ENCODE data around the gene ACR.

ACR gene

GRCh38 chr22:50702821-50703725 is 34.9 kb upstream of the ACR start:
- no peak for DNase-seq

GRCh38 chr22:50703726-50704509 is 34.1 kb upstream of the ACR start:
- DNase-seq, result no peak

DNA sequence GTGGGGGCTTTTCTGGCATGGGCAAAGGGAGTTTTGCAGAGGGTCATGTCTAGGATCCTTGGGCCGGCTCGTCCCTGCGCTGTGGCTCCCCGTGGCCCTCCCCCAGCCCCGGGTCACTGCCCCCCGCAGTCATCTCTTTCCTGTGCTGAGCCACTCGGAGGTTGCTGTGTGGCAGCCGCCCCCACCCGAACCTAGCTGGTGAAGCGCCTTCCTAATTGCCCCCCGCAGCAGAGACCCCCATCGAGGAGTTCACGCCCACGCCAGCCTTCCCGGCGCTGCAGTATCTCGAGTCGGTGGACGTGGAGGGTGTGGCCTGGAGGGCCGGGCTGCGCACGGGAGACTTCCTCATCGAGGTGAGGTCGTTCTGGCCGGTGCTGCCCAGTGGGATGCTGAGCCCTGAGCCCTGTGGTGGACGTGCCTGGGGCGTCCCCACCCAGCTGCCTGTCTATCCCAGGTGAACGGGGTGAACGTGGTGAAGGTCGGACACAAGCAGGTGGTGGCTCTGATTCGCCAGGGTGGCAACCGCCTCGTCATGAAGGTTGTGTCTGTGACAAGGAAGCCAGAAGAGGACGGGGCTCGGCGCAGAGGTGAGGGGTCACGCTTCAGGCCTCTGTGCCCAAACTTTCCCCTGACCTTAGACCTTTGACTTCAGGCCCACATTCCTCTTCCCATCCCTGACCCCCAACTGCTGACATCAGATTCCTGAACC is 33.3 kb upstream of the ACR start:
- DNase-seq, result no peak

DNA sequence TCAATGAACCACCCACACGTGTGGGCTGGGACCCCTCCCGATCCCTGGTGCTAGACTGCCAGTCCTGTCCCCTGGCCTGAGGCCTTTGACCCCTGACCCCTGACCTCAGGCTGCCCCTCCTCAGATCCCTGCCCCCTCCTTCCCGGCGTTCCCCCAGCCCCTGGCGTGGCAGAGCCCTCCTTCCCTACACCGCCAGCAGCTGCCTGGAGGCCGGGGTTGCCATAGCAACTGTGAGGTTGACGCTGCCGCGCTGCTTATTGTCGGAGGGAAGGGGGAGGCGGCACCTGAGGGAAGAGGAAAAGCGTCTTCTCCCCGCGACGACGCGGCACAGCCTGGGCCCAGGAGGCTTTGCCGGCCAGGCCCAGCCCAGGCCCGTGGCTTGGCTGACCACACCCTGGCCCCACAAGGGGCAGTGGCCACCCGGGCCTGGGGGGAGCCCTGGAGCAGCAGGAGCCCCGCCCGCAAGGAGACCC is 32.7 kb upstream of the ACR start:
- DNase-seq, result no peak

GRCh38 chr22:50705851-50706351 is 32.1 kb upstream of the ACR start:
- no peak for DNase-seq

GRCh38 chr22:50706481-50707125 is 31.4 kb upstream of the ACR start:
- DNase-seq, result no peak

- DNase-seq, result no peak
These were observed 29.5 kb upstream of the ACR start for GRCh38 chr22:50708474-50708873.

GRCh38 chr22:50708996-50709395 is 29.0 kb upstream of the ACR start:
- DNase-seq, result no peak

- no peak for DNase-seq
These were observed 27.8 kb upstream of the ACR start for GRCh38 chr22:50710221-50710620.

DNA sequence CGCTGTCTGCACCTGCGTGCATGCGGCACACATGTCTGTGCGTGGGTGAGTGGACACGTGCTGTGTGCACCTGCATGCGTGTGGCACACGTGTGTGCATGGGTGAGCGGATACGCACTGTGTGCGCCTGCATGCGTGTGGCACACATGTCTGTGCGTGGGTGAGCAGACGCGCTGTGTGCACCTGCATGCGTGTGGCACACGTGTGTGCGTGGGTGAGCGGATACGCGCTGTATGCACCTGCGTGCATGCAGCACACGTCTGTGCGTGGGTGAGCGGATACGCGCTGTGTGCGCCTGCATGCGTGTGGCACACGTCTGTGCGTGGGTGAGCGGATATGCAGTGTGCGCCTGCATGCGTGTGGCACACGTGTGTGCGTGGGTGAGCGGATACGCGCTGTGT is 27.1 kb upstream of the ACR start:
- no peak for DNase-seq

GRCh38 chr22:50711446-50712340 is 26.3 kb upstream of the ACR start:
- no peak for DNase-seq

GRCh38 chr22:50712341-50713007 is 25.5 kb upstream of the ACR start:
- DNase-seq, result no peak

- DNase-seq, result no peak
These were observed 25.0 kb upstream of the ACR start for GRCh38 chr22:50713008-50713385.

GRCh38 chr22:50713571-50714056 is 24.4 kb upstream of the ACR start:
- no peak for DNase-seq

GRCh38 chr22:50714150-50714549 is 23.9 kb upstream of the ACR start:
- DNase-seq, result no peak

GRCh38 chr22:50714631-50715179 is 23.3 kb upstream of the ACR start:
- DNase-seq, result no peak

GRCh38 chr22:50715250-50715649 is 22.8 kb upstream of the ACR start:
- DNase-seq, result no peak

GRCh38 chr22:50715776-50716175 is 22.2 kb upstream of the ACR start:
- DNase-seq, result no peak

GRCh38 chr22:50716290-50717024 is 21.5 kb upstream of the ACR start:
- no peak for DNase-seq

Measured in amniotic stem cell (primary cell).